ENCODE data around the gene PRKAR2B. TPM values are rescaled to one million over a fixed set of nuclear protein-coding genes. Genes with fewer than 3 reads are reported as not detected.

PRKAR2B gene
- total RNA-seq, 2 experiments from 2014 or later: 0.35 to 0.50 TPM

- H3K27me3 Mint-ChIP-seq: no peaks in the 10 kb centered on the region
- DNase-seq: no peak
- no peak overlapping the region for H3K27ac Mint-ChIP-seq
- H3K4me1 Mint-ChIP-seq: no peaks in the 10 kb centered on the region
- ChIA-PET POLR2A (interaction anchor here (0.8 kb wide), 1 partner anchor 17 kb away, joined by 3 read pairs; no protein-coding TSS in a partner anchor), CTCF (interaction anchor here (0.6 to 0.9 kb wide), 3 partner anchors 9 to 316 kb away, joined by 3 to 4 read pairs (median 3); no protein-coding TSS in a partner anchor)
- no peaks in the 10 kb centered on the region for H3K36me3 Mint-ChIP-seq (ENCODE audit: low read depth)
- H3K4me3 Mint-ChIP-seq: no peak overlapping the region
- no peaks in the 10 kb centered on the region for H3K9me3 Mint-ChIP-seq
These were observed 64.4 kb downstream of the PRKAR2B start for GRCh38 chr7:107108793-107109371.

GRCh38 chr7:107109955-107110354, 65.5 kb downstream of the PRKAR2B start:
- no peaks in the 10 kb centered on the region for H3K4me1 Mint-ChIP-seq
- ChIA-PET POLR2A (no interaction called here), CTCF (no interaction called here)
- H3K9me3 Mint-ChIP-seq: no peaks in the 10 kb centered on the region
- H3K27ac Mint-ChIP-seq: no peak overlapping the region
- no peaks in the 10 kb centered on the region for H3K27me3 Mint-ChIP-seq
- H3K36me3 Mint-ChIP-seq (ENCODE audit: low read depth): no peaks in the 10 kb centered on the region
- DNase-seq: no peak
- no peak overlapping the region for H3K4me3 Mint-ChIP-seq

- DNase-seq: no peak
- Mint-ChIP-seq H3K4me3 (no peak overlapping the region), H3K27me3 (peaks cover 3% of the 10 kb centered on the region), H3K9me3 (no peaks in the 10 kb centered on the region), H3K4me1 (no peaks in the 10 kb centered on the region), H3K27ac (no peak overlapping the region), H3K36me3 (ENCODE audit: low read depth) (no peaks in the 10 kb centered on the region)
- ChIA-PET POLR2A (no interaction called here), CTCF (no interaction called here)
These were observed 66.7 kb downstream of the PRKAR2B start for GRCh38 chr7:107111196-107111595.

GRCh38 chr7:107113866-107114265, 69.4 kb downstream of the PRKAR2B start:
- no peaks in the 10 kb centered on the region for H3K36me3 Mint-ChIP-seq (ENCODE audit: low read depth)
- peaks cover 3% of the 10 kb centered on the region for H3K27me3 Mint-ChIP-seq
- H3K4me3 Mint-ChIP-seq: no peak overlapping the region
- H3K4me1 Mint-ChIP-seq: no peaks in the 10 kb centered on the region
- ChIA-PET CTCF (interaction anchor here (0.5 kb wide), 1 partner anchor 1237 kb away, joined by 3 read pairs; no protein-coding TSS in a partner anchor), POLR2A (no interaction called here)
- no peak for DNase-seq
- no peak overlapping the region for H3K27ac Mint-ChIP-seq
- no peaks in the 10 kb centered on the region for H3K9me3 Mint-ChIP-seq

GRCh38 chr7:107115114-107115513, 70.6 kb downstream of the PRKAR2B start:
- ChIA-PET CTCF (no interaction called here), POLR2A (no interaction called here)
- no peaks in the 10 kb centered on the region for H3K4me1 Mint-ChIP-seq
- DNase-seq: no peak
- H3K27me3 Mint-ChIP-seq: peaks cover 3% of the 10 kb centered on the region
- no peak overlapping the region for H3K27ac Mint-ChIP-seq
- H3K9me3 Mint-ChIP-seq: no peaks in the 10 kb centered on the region
- no peak overlapping the region for H3K4me3 Mint-ChIP-seq
- H3K36me3 Mint-ChIP-seq (ENCODE audit: low read depth): no peaks in the 10 kb centered on the region

- ChIA-PET CTCF (no interaction called here), POLR2A (no interaction called here)
- no peaks in the 10 kb centered on the region for H3K4me1 Mint-ChIP-seq
- H3K4me3 Mint-ChIP-seq: no peak overlapping the region
- no peaks in the 10 kb centered on the region for H3K36me3 Mint-ChIP-seq (ENCODE audit: low read depth)
- peaks cover 3% of the 10 kb centered on the region for H3K27me3 Mint-ChIP-seq
- no peak overlapping the region for H3K27ac Mint-ChIP-seq
- no peak for DNase-seq
- no peaks in the 10 kb centered on the region for H3K9me3 Mint-ChIP-seq
These were observed 71.4 kb downstream of the PRKAR2B start for GRCh38 chr7:107115762-107116540.

GRCh38 chr7:107118109-107118900, 73.8 kb downstream of the PRKAR2B start:
- CTCF ChIA-PET: no interaction called here
- H3K4me1 Mint-ChIP-seq: no peaks in the 10 kb centered on the region
- no peak overlapping the region for H3K27ac Mint-ChIP-seq
- no peaks in the 10 kb centered on the region for H3K9me3 Mint-ChIP-seq
- H3K27me3 Mint-ChIP-seq: peaks cover 3% of the 10 kb centered on the region
- no peaks in the 10 kb centered on the region for H3K36me3 Mint-ChIP-seq (ENCODE audit: low read depth)
- no peak overlapping the region for H3K4me3 Mint-ChIP-seq
- POLR2A ChIA-PET: no interaction called here
- DNase-seq: no peak

- POLR2A ChIA-PET: no interaction called here
- no peaks in the 10 kb centered on the region for H3K9me3 Mint-ChIP-seq
These were observed 75.0 kb downstream of the PRKAR2B start for GRCh38 chr7:107119376-107120105.

GRCh38 chr7:107122486-107122911, 78.0 kb downstream of the PRKAR2B start:
- no peak for DNase-seq
- H3K4me3 Mint-ChIP-seq: no peak overlapping the region
- ChIA-PET POLR2A (interaction anchor here (0.7 kb wide), 1 partner anchor 38 kb away, joined by 3 read pairs; no protein-coding TSS in a partner anchor), CTCF (interaction anchor here (1.7 to 1.9 kb wide), 2 partner anchors 10 to 25 kb away, joined by 6 to 11 read pairs; no protein-coding TSS in a partner anchor)
- H3K27me3 Mint-ChIP-seq: no peaks in the 10 kb centered on the region
- H3K9me3 Mint-ChIP-seq: no peaks in the 10 kb centered on the region
- no peaks in the 10 kb centered on the region for H3K36me3 Mint-ChIP-seq (ENCODE audit: low read depth)
- H3K4me1 Mint-ChIP-seq: peaks cover 18% of the 10 kb centered on the region
- H3K27ac Mint-ChIP-seq: no peak overlapping the region

More at GRCh38 chr7:107119376-107120105, 75.0 kb downstream of the PRKAR2B start:
- CTCF ChIA-PET: no interaction called here
- DNase-seq: no peak
- H3K4me1 Mint-ChIP-seq: no peaks in the 10 kb centered on the region
- no peak overlapping the region for H3K4me3 Mint-ChIP-seq
- H3K27me3 Mint-ChIP-seq: peaks cover 3% of the 10 kb centered on the region
- no peak overlapping the region for H3K27ac Mint-ChIP-seq
- no peaks in the 10 kb centered on the region for H3K36me3 Mint-ChIP-seq (ENCODE audit: low read depth)

- Mint-ChIP-seq H3K27me3 (no peaks in the 10 kb centered on the region), H3K27ac (no peak overlapping the region), H3K36me3 (ENCODE audit: low read depth) (no peaks in the 10 kb centered on the region), H3K4me1 (peaks cover 21% of the 10 kb centered on the region), H3K9me3 (no peaks in the 10 kb centered on the region), H3K4me3 (no peak overlapping the region)
- no peak for DNase-seq
- ChIA-PET POLR2A (interaction anchor here (0.7 kb wide), 1 partner anchor 39 kb away, joined by 3 read pairs; no protein-coding TSS in a partner anchor), CTCF (interaction anchor here (1.7 to 1.9 kb wide), 2 partner anchors 9 to 24 kb away, joined by 6 to 11 read pairs; no protein-coding TSS in a partner anchor)
These were observed 78.9 kb downstream of the PRKAR2B start for GRCh38 chr7:107123392-107123791.

GRCh38 chr7:107125475-107125874, 81.0 kb downstream of the PRKAR2B start:
- Mint-ChIP-seq H3K4me3 (peak overlapping the region; percentile 58), H3K4me1 (peaks cover 21% of the 10 kb centered on the region), H3K9me3 (no peaks in the 10 kb centered on the region), H3K27me3 (no peaks in the 10 kb centered on the region), H3K27ac (peak overlapping the region; percentile 77), H3K36me3 (ENCODE audit: low read depth) (no peaks in the 10 kb centered on the region)
- ChIA-PET POLR2A (interaction anchor here (2.0 kb wide), 1 partner anchor 44 kb away, joined by 17 read pairs; the partner anchor contains the start of gene HBP1), CTCF (interaction anchor here (0.6 to 1.0 kb wide), 3 partner anchors 133 to 731 kb away, joined by 3 to 4 read pairs (median 3); no protein-coding TSS in a partner anchor)
- DNase-seq: no peak

- H3K27ac Mint-ChIP-seq: no peak overlapping the region
- H3K27me3 Mint-ChIP-seq: peaks cover 2% of the 10 kb centered on the region
- H3K4me1 Mint-ChIP-seq: peaks cover 21% of the 10 kb centered on the region
- H3K9me3 Mint-ChIP-seq: no peaks in the 10 kb centered on the region
- no peak overlapping the region for H3K4me3 Mint-ChIP-seq
- CTCF ChIA-PET: no interaction called here
- POLR2A ChIA-PET: no interaction called here
- DNase-seq: no peak
- no peaks in the 10 kb centered on the region for H3K36me3 Mint-ChIP-seq (ENCODE audit: low read depth)
These were observed 83.7 kb downstream of the PRKAR2B start for GRCh38 chr7:107128217-107128616.
